GM18873 (cell line): ENCODE measurements around the gene DDIT4.
"Not testable (repeated sequence)": the region's sequence is repeated elsewhere in the genome, so short reads cannot be mapped to it uniquely, and the experiment has no call there.

Experiments
- ATAC-seq: cut with Tn5 transposase; IDR thresholded peaks from one replicate; pipeline ENCODE4 v1.9.1; 2021; ENCODE audit warnings: mild to moderate bottlenecking, moderate library complexity, moderate number of reproducible peaks; ENCODE audit not compliant: unreplicated experiment, low FRiP score

Gene DDIT4

DNA sequence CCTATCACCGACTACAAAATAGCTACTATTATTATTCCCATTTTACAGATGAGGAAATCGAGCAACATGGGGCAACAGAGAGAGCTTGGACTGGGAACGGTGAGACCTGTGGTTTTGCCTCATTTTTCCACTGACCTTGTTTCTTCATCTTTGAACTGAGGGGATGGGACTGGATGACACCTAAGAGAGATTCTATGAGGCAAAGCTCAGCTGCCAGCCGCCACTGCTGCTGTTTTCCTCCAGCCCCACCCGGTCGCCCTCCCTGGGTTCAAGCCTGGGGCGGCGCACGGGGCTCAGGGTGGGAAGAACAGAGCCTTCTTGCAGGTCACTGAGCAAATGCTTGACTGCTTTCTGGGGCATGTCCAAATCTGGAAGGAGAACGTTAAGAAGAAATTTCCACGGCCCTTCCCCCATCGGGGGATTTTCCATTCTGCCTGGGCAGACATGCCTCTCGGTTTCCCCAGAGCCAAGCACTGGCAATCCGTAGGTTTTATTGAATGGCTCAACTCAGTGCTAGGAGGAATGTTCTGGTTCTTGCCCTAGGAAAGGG lies 12.3 kb downstream of the DDIT4 start:
- ATAC-seq, result no peak

GRCh38 chr10:72291019-72291532 lies 17.4 kb downstream of the DDIT4 start:
- ATAC-seq, result no peak

DNA sequence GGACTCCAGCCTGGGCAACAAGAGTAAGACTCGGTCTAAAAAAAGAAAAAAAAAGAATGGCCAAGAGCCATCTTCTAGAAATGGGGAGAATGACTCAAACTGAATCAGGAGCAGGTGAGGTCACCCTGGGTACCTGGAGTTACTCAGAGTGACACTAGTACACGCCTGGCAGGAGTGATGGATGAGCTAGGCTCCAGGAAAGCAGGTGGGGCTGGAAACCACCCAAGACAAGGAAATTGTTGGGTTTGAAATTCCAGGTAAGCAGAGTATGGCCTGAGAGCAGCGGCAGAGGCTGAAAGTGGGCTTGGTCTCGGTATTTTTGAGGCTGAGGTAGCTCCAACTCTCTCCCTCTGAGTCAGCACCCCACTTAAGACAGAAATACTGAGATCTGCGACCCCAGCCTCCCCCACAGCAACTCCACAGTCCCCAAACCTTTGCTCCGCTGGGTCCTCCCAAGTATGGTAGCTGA lies 18.5 kb downstream of the DDIT4 start:
- no peak for ATAC-seq

GRCh38 chr10:72295330-72295910 lies 21.7 kb downstream of the DDIT4 start:
- no peak for ATAC-seq

GRCh38 chr10:72296829-72297280 lies 23.1 kb downstream of the DDIT4 start:
- not testable (repeated sequence) for ATAC-seq

DNA sequence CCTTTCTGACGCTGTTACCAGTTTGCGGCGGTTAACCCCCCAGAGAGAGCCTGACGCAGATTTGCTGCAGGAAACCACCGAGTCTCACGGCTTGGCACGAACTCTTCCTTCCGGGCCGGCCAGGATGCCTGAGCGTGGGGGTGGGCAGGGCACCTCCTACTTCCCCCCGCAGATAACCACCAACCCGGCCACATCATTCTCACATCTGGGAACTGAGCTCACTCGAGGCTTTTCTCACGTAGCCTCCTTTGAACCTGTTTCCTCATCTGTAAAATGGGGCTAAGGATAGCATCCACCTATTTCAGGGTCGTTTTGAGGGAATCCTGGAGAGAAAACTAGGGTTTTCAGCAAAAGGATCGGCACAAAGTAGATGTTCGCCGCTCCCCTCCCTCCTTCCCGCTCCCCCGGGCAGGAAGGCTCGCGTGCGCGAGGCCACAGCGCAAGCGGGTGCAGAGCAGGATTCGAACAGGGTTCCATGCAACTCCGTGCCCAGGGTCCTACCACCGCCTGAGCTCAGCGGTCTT lies 23.6 kb downstream of the DDIT4 start:
- peak; percentile 52 for ATAC-seq

GRCh38 chr10:72297805-72298591 lies 24.3 kb downstream of the DDIT4 start:
- peak; percentile 65 for ATAC-seq

DNA sequence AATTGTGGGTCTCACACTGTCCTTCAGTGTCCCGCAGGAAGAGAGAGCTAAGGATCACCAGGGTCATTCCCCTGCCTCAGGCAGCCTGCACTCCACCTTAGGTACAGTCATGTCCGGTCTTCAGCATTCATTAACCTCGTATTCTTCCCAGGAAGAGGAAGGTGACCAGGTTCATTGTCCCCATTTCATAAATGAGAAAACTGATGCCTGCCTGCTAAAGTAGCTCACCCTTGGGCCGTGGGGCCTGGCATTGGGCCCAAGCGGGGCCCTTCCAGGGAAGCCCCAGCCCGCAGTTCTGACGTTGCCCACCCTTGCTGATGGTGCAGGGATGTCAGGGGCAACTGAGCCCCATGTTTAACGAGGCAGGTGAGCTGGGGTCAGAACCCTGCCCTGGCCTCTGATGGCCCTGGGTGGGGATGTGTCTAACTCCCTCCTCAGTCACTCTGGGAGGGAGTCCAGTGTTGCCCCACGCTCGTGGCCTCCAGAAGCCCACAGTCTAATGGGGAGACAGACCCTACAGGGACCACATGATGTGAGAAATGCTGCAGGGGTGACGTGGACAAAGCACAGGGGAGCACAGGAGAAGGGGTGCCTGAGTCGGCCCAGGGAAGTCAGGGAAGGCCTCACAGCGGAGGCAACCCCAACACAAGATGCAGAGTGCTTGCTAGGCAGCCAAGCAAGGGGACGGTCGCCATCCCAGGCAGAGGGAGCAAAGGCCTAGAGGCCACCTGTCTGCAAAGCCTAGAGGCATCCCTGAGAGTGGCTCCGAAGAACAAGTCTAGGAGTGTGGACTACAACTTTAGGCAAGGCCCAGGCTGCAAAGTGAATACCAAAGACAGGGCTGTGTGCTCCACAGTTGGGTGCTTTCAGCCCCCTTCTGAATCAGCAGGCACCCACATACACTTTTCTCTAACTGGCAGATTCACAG lies 25.1 kb downstream of the DDIT4 start:
- no peak for ATAC-seq

GRCh38 chr10:72303424-72304128 lies 29.9 kb downstream of the DDIT4 start:
- no peak for ATAC-seq

DNA sequence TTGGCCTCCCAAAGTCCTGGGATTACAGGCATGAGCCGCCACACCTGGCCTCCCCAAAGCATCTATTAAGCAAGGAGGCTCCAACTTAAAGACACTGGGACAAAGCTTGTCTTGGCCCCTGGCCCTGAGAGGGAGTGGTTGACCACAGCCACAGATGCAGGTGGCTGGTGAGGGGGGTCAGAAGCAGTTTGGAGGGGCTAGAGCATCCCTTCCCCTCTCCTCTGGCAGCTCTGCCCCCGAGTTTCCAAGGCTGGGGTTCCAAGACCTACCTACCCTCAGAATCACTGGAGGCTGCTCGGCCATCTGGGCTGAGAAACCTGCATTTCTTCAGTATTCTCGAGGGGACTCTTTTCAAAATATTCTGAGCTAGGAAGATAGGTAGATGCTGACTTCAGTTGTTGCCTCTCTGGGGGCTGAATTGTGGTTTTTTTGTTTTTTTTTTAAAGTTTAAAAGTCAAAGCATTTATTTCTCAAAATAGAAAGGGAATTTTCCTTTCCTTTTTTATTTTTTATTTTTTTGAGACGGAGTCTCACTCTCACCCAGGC lies 32.6 kb downstream of the DDIT4 start:
- ATAC-seq, result no peak

GRCh38 chr10:72307711-72308110 lies 34.0 kb downstream of the DDIT4 start:
- ATAC-seq, result not testable (repeated sequence)

DNA sequence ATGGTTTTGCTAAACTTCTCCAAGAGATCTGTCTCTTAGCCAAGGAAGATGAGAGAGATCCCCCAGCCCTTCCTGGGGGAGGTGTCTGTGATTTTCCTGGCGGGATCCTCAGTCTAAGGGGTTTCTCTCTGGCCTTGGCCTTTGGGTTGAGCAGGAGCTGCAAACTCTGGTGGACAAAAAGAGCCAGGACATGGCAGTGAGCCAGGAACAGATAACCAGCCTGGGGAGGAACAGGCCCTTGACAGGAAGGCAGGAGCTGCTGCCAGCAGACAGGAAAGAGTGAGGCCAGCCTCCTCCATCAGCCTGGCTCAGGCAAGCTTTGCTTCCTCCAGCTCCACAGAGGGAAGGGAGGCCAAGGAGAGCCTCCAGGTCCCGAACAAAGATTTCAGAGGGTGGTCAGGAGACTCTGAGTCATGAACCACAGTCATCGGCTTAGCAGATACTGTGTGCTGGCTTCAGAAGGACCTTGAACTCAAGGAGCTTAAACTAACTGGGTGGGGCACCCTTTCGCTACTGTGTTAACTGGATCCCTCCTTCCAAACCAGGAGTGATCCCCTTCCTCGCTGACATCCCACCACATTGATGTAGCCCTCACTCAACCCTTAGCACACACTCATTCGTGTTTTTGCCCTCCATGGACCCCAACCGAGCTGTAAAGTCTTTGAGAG lies 34.7 kb downstream of the DDIT4 start:
- ATAC-seq, result no peak

DNA sequence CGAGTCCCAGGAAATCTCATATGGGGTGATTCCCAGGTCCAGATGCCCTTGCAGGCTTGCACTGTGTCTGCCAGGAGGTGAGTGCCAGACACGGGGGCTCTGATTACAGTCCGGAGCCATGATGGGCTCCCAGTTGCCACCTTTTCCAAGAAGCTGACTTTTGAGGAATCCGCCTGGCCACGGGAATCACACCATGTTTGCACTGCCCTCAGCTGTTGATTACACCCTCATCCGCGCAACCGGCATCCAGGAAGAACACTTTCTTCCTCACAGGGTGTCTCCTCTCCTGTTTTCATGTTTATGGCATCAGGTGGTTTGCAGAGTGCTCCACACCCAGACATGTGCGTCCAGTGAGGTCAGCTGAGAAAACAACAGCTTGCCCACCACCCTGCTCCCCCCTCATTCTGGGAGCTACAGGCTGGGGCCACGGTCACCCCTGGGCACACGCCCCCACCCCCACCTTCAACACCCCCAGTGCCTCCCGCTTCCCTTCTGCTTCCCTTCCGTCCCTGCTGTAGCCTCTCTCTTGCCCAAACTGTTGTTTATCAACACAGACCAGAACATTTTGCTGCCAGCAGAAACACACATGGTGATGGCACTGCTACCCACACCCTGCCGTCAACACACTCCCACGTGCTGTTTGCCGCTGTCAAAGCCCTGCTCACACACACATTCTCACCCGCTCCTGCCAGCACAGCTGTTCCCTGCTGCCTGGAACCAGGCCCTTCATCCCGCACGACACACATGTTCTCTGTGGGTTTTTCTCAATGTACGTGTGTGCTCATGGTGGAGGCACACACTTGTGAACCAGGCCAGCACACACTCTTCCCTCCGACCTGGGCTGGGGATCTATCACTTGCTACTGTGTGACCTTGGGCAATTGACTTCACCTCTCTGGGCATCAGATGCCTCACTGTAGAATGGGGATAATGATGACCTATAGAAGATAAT lies 35.8 kb downstream of the DDIT4 start:
- no peak for ATAC-seq

DNA sequence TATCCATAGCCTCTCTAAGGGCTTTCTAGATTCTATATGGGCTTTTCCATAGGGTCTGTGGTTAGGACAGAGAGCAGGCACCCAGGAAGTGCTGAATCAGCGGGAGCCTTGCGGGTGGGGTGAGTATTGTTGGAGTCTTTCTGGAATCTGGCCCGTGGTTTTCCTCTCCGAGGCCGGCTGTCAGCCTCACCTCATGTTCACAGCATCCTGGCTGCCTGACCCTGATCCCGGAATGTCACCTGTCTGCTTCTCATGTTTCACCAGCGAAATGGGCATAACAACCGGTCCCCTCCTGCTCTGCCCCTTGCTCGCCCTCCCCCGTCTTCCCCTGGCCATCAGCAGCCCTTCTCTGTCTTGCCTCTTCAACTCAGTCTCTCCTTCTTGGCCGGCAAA lies 36.5 kb downstream of the DDIT4 start:
- no peak for ATAC-seq

GRCh38 chr10:72310636-72311035 lies 36.9 kb downstream of the DDIT4 start:
- ATAC-seq, result no peak

- ATAC-seq, result no peak
These were observed 37.9 kb downstream of the DDIT4 start for GRCh38 chr10:72311667-72312066.

- ATAC-seq, result no peak
These were observed 39.2 kb downstream of the DDIT4 start for GRCh38 chr10:72312865-72313391.
